Natural killer cell (primary cell): ENCODE data around the gene ZFAND4. TPM values are rescaled to one million over a fixed set of nuclear protein-coding genes. Genes with fewer than 3 reads are reported as not detected.

ENCODE experiments used
- ATAC-seq, 3 donors: fragments of 150-1000 bp in 2 of 3; fragments of 200-7000 bp in 1 of 3; cut with Tn5 transposase; 1 replicate in 1 of 3; 2 replicates in 2 of 3; pipeline ENCODE4 v1.10.0; 2021; ENCODE audit warnings: mild to moderate bottlenecking in 2 of 3, moderate library complexity in 2 of 3
- DNase-seq, 2 donors: peaks; one replicate each; pipeline versions ENCODE4 v3.0.0 to v3.0.0-alpha.2; 2013 to 2021; ENCODE audit warnings: mixed read lengths in 1 of 2
- H3K27ac ChIP-seq: one replicate; pipeline ENCODE4 v1.5.1; 2013; ENCODE audit warnings: mild to moderate bottlenecking, low read length
- H3K27me3 ChIP-seq: one replicate; pipeline ENCODE4 v1.6.1; 2013; ENCODE audit warnings: low read length; ENCODE audit not compliant: control insufficient read depth, insufficient read depth
- H3K36me3 ChIP-seq: one replicate; pipeline ENCODE4 v1.6.1; 2013; ENCODE audit warnings: low read length; ENCODE audit not compliant: control insufficient read depth, insufficient read depth
- H3K4me1 ChIP-seq: one replicate; pipeline ENCODE4 v1.6.1; 2013; ENCODE audit warnings: low read length; ENCODE audit not compliant: control insufficient read depth, insufficient read depth
- H3K4me3 ChIP-seq: one replicate; pipeline ENCODE4 v1.5.1; 2013; ENCODE audit warnings: low read length
- H3K9me3 ChIP-seq: one replicate; pipeline ENCODE4 v1.6.1; 2013; ENCODE audit warnings: low read length; ENCODE audit not compliant: control insufficient read depth, insufficient read depth
- H3K27ac Mint-ChIP-seq, 2 donors: one replicate each; pipeline ENCODE4 v1.8.0; 2022; ENCODE audit warnings: mild to moderate bottlenecking in 2 of 2, mixed read lengths in 2 of 2, moderate library complexity in 1 of 2
- H3K27me3 Mint-ChIP-seq, 2 donors: one replicate each; pipeline ENCODE4 v1.8.0; 2022; ENCODE audit warnings: low read depth in 2 of 2, mixed read lengths in 2 of 2
- H3K36me3 Mint-ChIP-seq: one replicate; pipeline ENCODE4 v1.8.0; 2022; ENCODE audit warnings: mixed read lengths
- H3K4me1 Mint-ChIP-seq, 2 donors: one replicate each; pipeline ENCODE4 v1.8.0; 2022; ENCODE audit warnings: mixed read lengths in 2 of 2
- H3K4me3 Mint-ChIP-seq: one replicate; pipeline ENCODE4 v1.8.0; 2022; ENCODE audit warnings: mild to moderate bottlenecking, moderate library complexity, mixed read lengths
- H3K9me3 Mint-ChIP-seq, 2 donors: one replicate each; pipeline ENCODE4 v1.8.0; 2022; ENCODE audit warnings: mixed read lengths in 2 of 2
- WGBS: methylation state at CpG from one replicate; pipeline ENCODE4 v1.1.7; 2013; ENCODE audit warnings: missing lambda C conversion rate; ENCODE audit not compliant: insufficient coverage; 5-methylcytosine and 5-hydroxymethylcytosine counted together
- intact Hi-C: fragments of 100-400 bp; cut with micrococcal nuclease; formaldehyde crosslinking; loops from one replicate; pipeline ENCODE4 v1.14.2; 2022
- total RNA-seq, 4 donors: library from RNA; stranded (reverse); fragments of 120-200 nt in 1 of 4; gene quantifications; one replicate each; pipeline versions ENCODE4 v1.2.3 to v1.2.4, GENCODE V29; 2013 to 2022
- TF ChIP-seq, protein P1 (sequence below): fragments of 200-600 bp; IDR thresholded peaks from one replicate; pipeline ENCODE4 v1.8.0; 2022; ENCODE audit warnings: antibody characterized with exemption

Gene ZFAND4
- total RNA-seq, 3 donors from 2014 or later (not counting 1 experiment from before 2014, with no cell fraction given): 27.9 to 35.1 (median 32.1) TPM

DNA sequence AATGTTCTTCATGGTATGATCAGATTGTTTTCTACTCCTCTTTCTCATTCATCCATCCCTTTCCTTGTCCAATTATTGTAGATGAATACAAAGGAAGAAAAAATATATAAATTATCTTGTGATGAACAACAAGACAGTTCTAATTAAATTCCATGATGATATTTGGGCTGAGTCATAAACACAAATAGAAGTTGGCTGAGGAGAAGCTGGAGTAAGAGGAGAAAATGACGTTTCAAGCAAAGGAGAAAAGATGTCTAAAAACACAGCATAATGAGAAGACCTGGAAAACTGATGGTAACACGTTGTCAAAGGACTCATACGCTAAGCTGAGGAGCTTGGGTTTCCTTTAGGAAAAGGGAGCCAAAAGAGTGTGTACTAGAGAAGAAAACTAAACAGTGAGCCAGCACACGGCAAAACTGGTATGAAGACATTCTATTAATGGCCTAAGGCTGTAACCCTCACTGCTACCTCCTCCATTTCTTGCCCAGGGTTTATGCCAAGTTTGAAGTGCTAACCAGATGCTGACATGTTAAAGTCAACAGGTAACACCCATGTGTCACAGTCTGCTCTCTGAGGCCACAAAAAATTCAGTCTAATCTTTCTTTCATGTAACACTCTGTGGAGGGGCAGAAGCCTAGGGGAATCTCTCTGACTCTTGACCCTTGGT lies 26.1 kb downstream of the ZFAND4 start:
- peaks cover 4 to 15% of the 10 kb centered on the region in 2 donors for H3K4me1 Mint-ChIP-seq
- peaks cover 7% of the 10 kb centered on the region for H3K36me3 Mint-ChIP-seq
- Histone ChIP-seq H3K4me3 (no peak overlapping the region), H3K27ac (no peak overlapping the region), H3K27me3 (no peaks in the 10 kb centered on the region), H3K4me1 (no peaks in the 10 kb centered on the region), H3K36me3 (peaks cover 32% of the 10 kb centered on the region), H3K9me3 (no peaks in the 10 kb centered on the region)
- ATAC-seq (peak; percentile 40 to 66 (median 48)), DNase-seq (no peak)
- no peak overlapping the region for H3K4me3 Mint-ChIP-seq
- 88% methylated on average over 4 of the region's 4 CpGs for WGBS
- peak overlapping the region in 1 of 2 donors; percentile 47 for H3K27ac Mint-ChIP-seq
- H3K27me3 Mint-ChIP-seq: no peaks in the 10 kb centered on the region
- H3K9me3 Mint-ChIP-seq: no peaks in the 10 kb centered on the region
- intact Hi-C loops: no loop called here
- TF ChIP-seq, protein P1, sequence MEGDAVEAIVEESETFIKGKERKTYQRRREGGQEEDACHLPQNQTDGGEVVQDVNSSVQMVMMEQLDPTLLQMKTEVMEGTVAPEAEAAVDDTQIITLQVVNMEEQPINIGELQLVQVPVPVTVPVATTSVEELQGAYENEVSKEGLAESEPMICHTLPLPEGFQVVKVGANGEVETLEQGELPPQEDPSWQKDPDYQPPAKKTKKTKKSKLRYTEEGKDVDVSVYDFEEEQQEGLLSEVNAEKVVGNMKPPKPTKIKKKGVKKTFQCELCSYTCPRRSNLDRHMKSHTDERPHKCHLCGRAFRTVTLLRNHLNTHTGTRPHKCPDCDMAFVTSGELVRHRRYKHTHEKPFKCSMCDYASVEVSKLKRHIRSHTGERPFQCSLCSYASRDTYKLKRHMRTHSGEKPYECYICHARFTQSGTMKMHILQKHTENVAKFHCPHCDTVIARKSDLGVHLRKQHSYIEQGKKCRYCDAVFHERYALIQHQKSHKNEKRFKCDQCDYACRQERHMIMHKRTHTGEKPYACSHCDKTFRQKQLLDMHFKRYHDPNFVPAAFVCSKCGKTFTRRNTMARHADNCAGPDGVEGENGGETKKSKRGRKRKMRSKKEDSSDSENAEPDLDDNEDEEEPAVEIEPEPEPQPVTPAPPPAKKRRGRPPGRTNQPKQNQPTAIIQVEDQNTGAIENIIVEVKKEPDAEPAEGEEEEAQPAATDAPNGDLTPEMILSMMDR: no peak

DNA sequence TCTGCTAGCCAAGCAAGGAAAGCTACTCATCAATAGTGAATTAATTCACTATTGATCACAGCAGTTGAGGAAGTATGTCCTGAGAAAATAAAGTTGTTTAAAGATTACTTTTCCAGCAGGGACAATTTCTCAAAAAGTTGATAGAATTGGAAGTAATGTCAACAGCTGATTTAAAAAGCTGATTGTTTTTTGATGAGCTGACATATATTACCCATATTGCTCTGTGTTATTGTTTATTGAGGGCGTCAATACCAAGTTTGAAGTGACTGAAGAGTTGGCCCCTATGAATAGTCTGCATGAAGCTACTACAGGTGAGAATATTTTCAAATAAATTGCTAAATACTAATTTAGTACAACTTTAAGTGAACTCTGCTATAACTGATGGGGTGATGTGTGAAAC lies 28.0 kb downstream of the ZFAND4 start:
- H3K27ac Mint-ChIP-seq: no peak overlapping the region
- Histone ChIP-seq H3K4me3 (no peak overlapping the region), H3K4me1 (no peaks in the 10 kb centered on the region), H3K27me3 (no peaks in the 10 kb centered on the region), H3K9me3 (no peaks in the 10 kb centered on the region), H3K27ac (no peak overlapping the region), H3K36me3 (peaks cover 31% of the 10 kb centered on the region)
- WGBS: 100% methylated on average over 1 of the region's 1 CpG
- H3K36me3 Mint-ChIP-seq: peaks cover 5% of the 10 kb centered on the region
- peaks cover 4 to 15% of the 10 kb centered on the region in 2 donors for H3K4me1 Mint-ChIP-seq
- TF ChIP-seq, protein P1: no peak
- intact Hi-C loops: no loop called here
- no peaks in the 10 kb centered on the region for H3K9me3 Mint-ChIP-seq
- H3K4me3 Mint-ChIP-seq: no peak overlapping the region
- no peaks in the 10 kb centered on the region for H3K27me3 Mint-ChIP-seq
- DNase-seq (no peak), ATAC-seq (no peak)

DNA sequence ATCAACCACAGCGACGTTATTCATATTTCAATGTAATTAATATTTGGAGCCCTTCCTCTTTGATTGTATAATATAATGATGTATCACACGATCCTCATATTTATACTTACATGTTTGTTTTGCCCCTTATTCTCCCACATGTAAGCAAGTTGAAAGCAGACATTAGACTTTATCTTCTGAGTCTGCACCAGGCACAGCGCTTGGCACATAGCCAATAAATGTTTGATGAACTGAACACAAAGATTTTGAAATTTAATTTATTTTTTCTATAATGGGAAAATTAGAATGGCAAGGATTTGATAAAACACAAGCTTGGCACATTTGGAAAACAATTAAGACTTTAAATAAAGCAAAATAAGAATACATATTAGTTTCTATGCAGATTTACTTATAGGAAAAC lies 31.6 kb downstream of the ZFAND4 start:
- Mint-ChIP-seq H3K4me1 (no peaks in the 10 kb centered on the region), H3K36me3 (peaks cover 5% of the 10 kb centered on the region)

More for the DNA sequence above, 31.6 kb downstream of the ZFAND4 start:
- DNase-seq (no peak), ATAC-seq (no peak)
- H3K4me3 ChIP-seq: no peak overlapping the region
- H3K4me1 ChIP-seq: no peaks in the 10 kb centered on the region
- TF ChIP-seq, protein P1: no peak
- intact Hi-C loops: no loop called here
- no peaks in the 10 kb centered on the region for H3K27me3 Mint-ChIP-seq
- H3K9me3 Mint-ChIP-seq: no peaks in the 10 kb centered on the region
- H3K4me3 Mint-ChIP-seq: no peak overlapping the region
- peaks cover 19% of the 10 kb centered on the region for H3K36me3 ChIP-seq
- no peaks in the 10 kb centered on the region for H3K9me3 ChIP-seq
- H3K27ac Mint-ChIP-seq: no peak overlapping the region
- no peaks in the 10 kb centered on the region for H3K27me3 ChIP-seq
- no peak overlapping the region for H3K27ac ChIP-seq
- 100% methylated on average over 2 of the region's 4 CpGs for WGBS
